DMS79 (cell line): Measurements from ENCODE around the gene HECTD4.
"Not testable (repeated sequence)": the region's sequence is repeated elsewhere in the genome, so short reads cannot be mapped to it uniquely, and the experiment has no call there.

Experiments used
- DNase-seq: peaks from one replicate; lab custom pipeline; 2025; lab: John Stamatoyannopoulos, UW

HECTD4 gene

DNA sequence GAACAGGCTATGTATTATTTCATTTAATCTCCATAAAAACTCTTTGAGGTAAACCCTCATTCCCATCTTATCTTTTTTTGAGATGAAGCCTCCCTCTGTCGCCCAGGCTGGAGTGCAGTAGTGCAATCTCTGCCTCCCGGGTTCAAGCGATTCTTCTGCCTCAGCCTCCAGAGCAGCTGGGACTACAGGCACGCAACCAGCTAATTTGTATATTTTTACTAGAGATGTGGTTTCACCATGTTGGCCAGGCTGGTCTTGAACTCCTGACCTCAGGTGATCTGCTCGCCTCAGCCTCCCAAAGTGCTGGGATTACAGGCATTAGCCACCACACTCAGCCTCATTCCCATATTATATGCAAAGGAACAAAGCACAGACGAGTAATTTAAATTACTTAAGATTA is 25.5 kb upstream of the HECTD4 start:
- DNase-seq: not testable (repeated sequence)

DNA sequence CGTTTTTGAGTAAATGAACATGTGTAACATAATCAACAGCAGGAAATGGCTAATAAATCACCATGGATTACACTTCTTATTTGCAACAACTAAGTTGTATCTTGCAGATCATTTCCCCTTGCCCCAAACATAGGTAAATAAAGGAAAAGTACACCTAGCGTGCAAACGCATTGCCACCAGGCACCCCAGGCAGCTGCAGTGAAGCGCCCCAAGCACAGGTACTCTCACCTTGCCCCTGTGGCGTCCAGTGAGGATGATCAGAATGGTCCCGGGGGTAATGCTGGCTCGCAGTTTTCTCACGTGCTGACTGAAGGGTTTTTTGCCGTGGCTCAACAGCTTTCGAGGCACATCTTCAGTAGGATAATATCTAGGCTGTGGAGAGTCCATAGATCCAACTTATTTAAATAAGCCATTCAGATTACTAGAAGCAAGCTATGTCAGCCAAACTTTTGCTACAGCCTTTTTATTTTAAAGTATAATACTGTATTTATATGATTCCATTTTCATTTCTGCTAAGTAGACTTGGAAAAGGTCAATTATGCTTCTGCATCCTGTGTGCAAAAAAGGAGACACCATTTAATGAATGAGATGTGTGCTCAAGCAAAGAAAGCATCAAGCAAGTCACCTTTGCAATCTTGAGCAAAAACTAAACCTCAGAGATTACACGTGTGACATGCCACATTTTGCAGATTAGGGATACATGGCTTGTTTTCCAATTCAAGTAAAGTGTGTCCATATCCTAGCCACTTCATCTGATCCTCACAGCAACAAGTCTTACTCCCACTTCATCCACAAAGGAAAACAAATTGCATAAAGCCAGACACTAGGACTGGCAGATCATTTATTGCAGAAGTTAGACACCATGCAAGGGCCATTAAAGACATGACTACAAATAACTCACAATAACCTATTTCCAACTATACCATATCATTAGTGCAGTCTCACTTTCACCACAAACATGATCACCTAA is 24.6 kb upstream of the HECTD4 start:
- DNase-seq: no peak

DNA sequence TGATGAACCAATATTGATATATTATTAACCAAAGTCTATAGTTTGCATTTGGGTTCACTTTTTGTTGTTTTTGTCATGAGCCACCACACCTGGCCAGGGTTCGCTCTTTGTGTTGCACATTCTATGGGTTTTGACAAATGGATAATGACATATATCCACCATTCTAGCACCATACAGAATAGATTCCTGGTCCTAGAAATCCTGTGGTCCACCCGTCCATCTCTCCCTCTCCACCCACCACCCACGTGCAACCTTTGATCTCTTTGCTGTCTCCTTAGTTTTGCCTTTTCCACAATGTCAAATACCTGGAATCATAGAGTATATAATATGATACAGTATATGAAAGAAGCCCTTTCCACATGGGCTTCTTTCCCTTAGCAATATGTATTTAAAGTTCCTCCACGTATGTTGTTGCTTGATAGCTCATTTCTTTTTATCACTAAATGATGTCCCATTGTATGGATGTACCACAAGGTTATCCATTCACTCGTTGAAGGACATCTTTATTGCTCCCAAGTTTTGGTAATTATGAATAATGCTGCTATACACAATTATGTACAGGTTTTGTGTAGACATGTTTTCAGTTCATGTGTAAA is 19.8 kb upstream of the HECTD4 start:
- DNase-seq: no peak

DNA sequence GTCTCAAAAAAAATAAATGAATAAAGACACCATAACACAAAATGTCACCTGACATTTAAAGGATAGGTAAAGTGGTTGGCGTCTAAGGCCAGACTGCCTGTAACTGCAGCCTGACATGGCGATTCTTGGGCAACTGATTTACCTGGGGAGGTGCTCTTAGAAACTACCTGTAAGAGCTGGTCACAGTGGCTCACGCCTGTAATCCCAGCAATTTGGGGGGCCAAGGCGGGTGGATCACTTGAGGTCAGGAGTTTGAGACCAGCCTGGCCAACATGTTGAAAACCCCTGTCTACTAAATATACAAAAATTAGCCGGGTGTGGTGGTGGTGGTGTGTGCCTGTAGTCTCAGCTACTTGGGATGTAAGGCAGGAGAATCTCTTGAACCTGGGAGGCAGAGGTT is 18.8 kb upstream of the HECTD4 start:
- no peak for DNase-seq

DNA sequence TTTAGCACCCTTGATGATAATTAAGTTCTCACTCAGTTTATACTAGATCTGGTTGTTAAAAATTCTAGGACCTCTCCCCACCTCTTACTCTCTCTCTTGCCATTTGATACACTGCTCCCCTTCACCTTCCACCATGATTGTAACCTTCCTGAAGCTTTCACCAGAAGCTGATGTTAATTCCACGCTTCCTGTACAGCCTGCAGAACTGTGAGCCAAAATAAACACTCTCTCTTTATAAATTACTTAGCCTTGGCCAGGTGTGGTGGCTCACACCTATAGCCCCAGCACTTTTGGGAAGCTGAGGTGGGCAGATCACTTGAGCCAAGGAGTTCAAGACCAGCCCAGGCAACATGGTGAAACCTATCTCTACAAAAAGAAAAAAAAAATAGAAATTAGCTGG is 11.1 kb upstream of the HECTD4 start:
- DNase-seq: no peak

DNA sequence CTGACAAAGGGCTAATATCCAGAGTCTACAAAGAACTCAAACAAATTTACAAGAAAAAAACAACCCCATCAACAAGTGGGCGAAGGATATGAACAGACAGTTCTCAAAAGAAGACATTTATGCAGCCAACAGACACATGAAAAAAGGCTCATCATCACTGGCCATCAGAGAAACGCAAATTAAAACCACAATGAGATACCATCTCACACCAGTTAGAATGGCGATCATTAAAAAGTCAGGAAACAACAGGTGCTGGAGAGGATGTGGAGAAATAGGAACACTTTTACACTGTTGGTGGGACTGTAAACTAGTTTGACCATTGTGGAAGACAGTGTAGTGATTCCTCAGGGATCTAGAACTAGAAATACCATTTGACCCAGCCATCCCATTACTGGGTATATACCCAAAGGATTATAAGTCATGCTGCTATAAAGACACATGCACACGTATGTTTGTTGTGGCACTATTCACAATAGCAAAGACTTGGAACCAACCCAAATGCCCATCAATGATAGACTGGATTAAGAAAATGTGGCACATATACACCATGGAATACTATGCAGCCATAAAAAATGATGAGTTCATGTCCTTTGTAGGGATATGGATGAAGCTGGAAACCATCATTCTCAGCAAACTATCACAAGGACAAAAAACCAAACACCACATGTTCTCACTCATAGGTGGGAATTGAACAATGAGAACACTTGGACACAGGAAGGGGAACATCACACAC is 7.9 kb upstream of the HECTD4 start:
- DNase-seq: not testable (repeated sequence)

DNA sequence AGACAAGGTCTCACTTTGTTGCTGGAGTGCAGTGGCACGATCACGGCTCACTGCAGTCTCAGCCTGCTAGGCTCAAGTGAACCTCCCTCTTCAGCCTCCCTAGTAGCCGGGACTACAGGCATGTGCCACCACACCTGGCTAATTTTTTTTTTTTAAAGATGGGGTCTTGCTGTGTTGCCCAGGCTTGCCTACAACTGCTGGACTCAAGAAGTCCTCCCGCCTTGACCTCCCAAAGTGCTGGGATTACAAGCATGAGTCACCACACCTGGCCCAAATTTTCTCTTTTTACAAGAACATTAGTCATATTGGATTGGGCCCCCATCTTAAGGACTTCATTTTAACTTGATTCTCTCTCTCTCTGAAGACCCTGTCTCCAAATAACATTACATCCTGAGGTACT is 7.0 kb upstream of the HECTD4 start:
- no peak for DNase-seq

DNA sequence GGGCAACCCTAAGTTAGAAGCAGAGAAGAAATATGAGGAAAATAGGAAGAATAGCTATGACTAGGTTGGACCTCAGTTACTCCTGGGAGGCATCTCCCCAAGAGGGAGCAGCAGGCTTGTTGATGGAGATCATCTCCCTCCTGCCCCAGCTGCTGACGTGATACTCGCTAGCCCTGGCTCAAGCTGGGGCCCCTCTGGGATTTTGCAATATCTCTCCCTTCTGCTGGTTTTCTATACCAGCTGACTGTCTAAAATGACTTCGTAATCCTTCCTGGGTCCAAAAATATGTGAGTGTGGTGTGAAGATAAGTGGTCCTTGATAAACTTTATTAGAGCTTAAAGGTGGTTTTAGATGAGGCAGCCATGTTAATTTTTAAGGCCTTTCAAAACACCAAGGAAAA is 4.5 kb upstream of the HECTD4 start:
- no peak for DNase-seq

DNA sequence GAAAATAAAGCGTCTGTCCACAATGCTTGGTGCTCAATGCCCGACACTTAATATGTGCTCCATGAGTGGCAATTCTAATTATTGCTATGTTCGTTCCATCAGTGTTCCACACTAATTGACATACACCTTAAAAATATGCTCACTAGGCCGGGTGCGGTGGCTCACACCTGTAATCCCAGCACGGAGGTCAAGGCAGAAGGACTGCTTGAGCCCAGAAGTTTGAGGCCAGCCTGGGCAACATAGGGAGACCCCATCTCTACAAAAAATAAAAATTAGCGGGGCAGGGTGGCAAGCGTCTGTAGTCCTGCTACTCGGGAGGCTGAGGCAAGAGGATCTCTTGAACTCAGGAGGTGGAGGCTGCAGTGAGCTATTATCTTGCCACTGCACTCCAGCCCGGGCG is 635 bp upstream of the HECTD4 start:
- no peak for DNase-seq

DNA sequence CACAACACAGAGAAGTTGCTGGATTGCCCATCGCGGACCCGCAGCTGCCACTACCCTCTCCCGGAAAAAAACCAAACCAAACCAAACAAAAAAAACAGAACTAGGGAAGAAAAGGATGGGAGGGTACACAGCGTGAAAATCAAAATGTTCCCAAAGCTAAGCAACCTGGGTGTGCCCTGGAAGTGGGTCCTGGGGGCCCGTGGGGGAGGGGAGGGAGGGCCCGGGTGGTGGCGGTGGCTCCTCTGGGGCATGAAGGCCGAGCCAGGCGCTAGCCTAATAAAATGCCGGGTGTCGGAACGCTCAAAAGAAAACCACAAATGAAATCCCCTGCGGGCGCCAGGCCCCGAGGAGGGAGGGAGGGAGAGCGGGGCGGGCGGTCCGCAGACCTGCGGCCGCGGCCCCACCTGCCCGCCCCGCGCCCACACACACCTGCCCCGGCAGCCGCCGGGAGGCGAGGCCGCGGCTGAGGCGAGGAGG is 787 bp downstream of the HECTD4 start:
- peak; percentile 9 for DNase-seq

DNA sequence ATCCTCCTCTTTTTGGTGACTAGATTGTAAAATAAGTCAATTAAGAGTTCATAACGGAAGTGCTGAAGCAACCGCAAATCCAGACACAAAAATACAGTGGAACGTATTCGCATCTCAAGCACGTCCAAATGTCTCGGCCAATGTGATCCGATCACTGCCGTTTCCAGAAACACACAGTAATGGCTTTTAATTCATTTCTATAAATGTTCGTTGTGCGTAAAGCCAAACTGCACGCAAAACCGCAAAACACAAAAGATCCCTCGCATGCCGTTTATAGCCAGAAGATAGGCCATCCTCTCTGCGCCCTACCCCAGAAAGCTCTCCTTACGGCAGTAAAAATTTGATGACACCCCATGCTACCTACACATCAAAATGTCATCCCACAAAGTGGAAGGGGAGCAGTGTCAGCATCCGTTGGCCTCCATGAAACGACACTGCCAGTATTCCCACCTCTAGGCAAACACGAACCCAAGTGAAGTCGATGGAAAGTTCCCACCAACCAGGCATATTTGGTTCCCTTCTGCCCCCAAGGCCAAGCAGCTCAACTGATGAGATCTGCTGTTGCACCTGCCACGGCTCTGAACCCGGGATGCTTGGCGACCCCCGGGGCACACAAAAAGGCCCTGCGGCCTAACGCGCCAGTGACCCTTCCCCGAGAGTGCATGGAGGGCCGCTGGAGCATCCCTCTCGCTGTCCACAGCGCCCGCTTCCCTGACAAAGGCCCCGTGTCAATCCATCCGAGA is 1.4 kb downstream of the HECTD4 start:
- DNase-seq: no peak

DNA sequence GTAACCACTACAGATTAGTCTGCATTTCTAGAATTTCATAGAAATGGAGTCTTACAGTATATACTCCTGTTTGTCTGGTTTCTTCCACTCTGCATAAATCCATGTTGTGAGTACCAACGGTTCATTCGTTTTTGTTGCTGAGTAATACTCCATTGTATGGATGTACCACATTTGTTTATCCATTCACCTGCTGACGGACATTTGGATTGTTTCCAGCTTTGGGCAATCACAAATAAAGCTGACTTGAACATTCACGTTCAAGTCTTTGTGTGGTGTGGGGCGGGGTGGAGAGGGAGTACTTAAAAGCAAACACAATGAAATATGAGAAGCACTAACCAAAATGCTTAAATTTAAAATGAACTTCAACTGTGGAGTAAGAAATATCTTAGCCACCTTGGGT is 7.1 kb downstream of the HECTD4 start:
- peak; percentile 3 for DNase-seq

DNA sequence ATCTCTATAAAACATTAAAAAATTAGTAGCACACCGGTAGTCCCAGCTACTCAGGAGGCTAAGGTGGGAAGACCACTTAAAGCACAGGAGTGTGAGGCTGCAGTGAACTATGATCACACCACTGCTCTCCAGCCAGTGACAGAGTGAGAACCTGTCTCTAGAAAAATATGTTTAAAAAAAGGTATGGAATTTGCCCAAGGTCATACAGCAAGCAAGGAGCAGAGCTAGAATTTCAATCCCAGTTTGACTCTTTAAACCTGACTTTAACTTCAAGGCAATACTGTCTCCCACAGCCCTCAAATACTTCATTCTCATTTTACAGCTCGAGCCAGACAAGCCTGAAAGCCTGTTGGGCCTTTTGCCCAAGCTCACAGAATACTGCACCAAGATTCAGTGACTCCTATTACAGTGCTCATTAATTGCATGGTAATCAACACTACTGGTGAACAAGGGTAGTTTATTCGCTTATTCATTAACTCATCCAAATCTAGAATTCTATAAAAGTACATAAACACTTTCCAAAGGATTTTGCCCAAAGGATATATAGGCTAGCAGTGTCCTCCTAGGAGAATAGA is 8.0 kb downstream of the HECTD4 start:
- no peak for DNase-seq

DNA sequence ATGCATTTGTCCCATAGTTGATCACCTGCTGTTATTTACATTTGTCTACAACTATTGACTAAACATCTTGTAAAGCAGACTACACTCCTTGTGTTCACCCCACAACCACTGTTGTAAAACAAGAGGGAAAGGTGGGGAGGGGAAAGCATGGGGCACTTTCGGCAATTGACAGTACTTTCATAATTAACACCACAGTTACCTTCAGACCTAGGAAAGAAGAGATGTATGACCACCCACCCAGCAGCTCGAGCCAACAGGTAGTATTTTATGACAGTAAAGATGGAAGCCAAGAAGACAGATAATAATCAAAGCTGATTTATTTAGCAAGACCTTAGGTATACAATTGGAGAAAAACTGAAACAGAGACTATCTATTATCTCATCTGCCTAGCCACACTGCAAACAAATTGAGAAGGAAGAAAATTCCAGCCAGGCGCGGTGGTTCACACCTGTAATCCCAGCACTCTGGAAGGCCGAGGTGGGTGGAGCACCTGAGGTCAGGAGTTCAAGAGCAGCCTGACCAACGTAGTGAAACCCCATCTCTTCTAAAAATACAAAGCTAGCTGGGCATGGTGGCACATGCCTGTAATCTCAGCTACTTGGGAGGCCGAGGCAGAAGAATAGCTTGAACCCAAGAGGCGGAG is 11.2 kb downstream of the HECTD4 start:
- no peak for DNase-seq

DNA sequence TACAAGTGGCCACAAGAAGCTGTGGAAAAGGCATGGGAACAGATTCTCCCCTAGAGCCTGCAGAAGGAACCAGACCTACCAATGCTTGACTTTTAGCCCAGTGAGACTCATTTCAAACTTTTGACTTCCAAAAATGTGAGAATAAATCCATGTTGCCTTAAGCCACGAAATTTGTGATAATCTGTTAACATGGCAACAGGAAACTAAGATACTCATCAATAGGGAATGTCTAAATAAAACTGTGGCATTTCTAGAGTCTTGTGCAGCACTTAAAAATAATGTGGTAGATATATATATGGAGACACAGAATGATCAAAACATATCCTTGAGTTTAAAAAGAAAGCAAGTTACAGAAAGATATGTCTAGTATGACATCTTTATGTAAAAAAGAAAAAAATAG is 12.0 kb downstream of the HECTD4 start:
- no peak for DNase-seq

DNA sequence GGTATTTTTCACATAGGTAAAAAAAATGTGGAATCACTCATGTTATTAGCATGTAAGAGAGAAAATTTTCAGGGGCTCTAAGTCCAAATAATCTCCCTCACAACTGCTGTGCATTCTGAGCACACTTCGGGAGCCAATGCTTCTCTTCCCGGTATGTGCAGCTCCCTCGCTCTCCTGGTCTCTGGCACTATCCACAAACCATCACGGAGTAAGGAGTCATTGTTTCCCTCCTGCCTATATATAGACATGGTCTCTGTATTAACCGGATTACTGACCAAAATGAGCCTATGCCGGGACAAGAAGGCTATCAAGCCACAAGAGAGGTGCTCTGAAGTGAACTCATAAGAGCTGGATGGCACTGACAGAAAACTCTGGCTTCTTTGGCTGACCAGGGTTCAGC is 13.4 kb downstream of the HECTD4 start:
- no peak for DNase-seq

DNA sequence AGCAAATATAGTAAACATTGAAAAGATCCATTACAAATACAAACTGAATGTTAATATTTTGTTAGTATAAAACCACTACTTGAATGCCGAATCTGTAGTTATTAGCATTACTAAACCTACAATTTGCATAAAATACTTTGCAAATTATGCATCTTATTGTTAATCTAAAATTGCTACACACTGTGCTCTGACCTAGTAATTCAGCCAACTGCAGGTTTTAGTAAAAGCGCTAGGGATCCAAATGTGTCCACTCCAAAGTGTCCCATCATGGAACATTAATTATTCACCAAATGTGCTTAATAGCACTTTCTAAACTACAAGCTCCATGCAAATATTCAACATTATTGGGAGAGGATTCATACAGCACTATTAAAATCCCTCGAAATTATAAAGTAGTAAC is 14.3 kb downstream of the HECTD4 start:
- DNase-seq: no peak

DNA sequence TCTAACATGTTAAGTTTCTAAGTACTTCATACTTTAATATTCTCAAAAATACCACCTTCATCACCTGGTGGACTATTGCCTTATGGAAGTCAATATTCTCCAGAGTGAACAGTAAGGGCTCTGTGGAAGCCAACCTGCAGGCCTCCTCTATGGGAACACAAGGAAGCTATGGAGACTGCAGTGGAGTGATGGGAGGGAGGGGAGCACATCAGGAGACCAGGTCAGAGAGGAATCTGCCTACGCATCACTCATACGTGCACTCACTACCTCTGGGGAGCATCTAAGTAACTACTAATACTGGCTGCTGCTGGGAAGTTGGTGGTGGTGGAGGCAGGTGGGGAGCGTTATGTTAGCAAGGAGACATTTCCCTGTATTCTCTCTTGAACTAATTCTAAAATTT is 19.9 kb downstream of the HECTD4 start:
- no peak for DNase-seq

DNA sequence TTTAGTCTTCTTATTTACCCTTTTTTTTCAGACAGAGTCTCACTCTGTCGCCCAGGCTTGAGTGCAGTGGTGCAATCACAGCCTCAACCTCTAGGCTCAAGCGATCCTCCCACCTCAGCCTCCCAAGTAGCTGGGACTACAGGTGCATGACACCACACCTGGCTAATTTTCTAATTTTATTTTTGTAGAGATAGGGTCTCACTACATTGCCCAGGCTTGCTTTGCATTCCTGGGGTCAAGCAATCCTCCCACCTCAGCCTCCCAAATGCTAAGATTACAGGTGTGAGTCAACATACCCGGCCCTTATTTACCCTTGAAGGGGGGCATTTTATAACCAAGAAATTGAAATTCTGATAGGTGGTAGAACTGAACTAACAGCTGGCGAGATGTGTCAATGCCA is 21.0 kb downstream of the HECTD4 start:
- DNase-seq: no peak

DNA sequence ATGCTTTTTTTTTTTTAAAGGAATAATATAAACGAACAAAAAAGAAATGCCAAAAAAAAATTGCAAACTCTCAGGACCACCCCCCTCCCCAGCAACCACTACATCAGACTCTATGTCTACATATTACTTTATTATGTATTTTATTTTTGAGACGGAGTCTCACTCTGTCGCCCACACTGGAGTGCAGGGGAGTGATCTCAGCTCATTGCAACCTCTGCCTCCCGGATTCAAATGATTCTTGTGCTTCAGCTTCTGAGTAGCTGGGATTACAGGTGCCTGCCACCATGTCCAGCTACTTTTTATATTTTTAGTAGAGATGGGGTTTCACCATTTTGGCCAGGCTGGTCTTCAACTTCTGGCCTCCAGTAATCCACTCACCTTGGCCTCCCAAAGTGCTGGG is 22.9 kb downstream of the HECTD4 start:
- DNase-seq: no peak

DNA sequence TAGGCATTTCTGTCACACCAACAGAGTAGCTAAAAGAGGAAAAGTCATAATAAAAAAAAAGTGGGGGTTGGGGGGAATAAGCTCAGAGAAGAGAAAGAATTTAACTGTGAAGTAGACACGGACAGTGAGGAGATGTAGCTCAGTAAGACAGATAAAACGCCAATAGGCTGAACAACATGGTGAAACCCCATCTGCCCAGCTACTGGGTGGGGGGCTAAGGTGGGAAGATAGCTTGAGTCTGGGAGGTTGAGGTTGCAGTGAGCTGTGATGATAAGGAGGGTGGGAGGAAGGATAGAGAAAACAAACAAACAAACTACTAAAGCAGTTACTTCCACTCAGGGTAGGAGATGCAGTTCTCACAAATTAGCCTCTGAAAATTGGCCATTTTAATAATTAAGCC is 25.0 kb downstream of the HECTD4 start:
- no peak for DNase-seq
